Activated CD4-positive, alpha-beta memory T cell treated with anti-CD3 and anti-CD28 coated beads, Interleukin-2, amount 10 ng/mL, durations not matched to agents 7 days and 5 days (primary cell): ENCODE data around the gene CYSRT1. TPM values are rescaled to one million over a fixed set of nuclear protein-coding genes. Genes with fewer than 3 reads are reported as not detected.
A peak's percentile ranks its signal among the peaks of the same experiment; 100 is the strongest.
"Not testable (repeated sequence)": the region's sequence is repeated elsewhere in the genome, so short reads cannot be mapped to it uniquely, and the experiment has no call there.

Source experiments
- CTCF ChIA-PET: fragments of 350-600 bp; sonication (Branson Sonifier 250); formaldehyde crosslinking; loops from one replicate; lab custom pipeline; 2021; ENCODE audit warnings: antibody characterized with exemption, inconsistent platforms; lab: Charles Lee
- POLR2A ChIA-PET: fragments of 350-600 bp; sonication (Branson Sonifier 250); formaldehyde crosslinking; loops from one replicate; lab custom pipeline; 2021; ENCODE audit warnings: antibody characterized with exemption; lab: Charles Lee
- DNase-seq: peaks from one replicate; pipeline ENCODE4 v3.0.0-alpha.2; 2020
- H3K27ac Mint-ChIP-seq: one replicate; pipeline ENCODE4 v1.8.0; 2021; ENCODE audit warnings: mild to moderate bottlenecking, mixed read lengths
- H3K27me3 Mint-ChIP-seq: one replicate; pipeline ENCODE4 v1.8.0; 2021; ENCODE audit warnings: mixed read lengths
- H3K36me3 Mint-ChIP-seq: one replicate; pipeline ENCODE4 v1.8.0; 2021; ENCODE audit warnings: low read depth, mixed read lengths
- H3K4me1 Mint-ChIP-seq: one replicate; pipeline ENCODE4 v1.8.0; 2021; ENCODE audit warnings: mixed read lengths
- H3K4me3 Mint-ChIP-seq: one replicate; pipeline ENCODE4 v1.8.0; 2021; ENCODE audit warnings: mild to moderate bottlenecking, mixed read lengths
- H3K9me3 Mint-ChIP-seq: one replicate; pipeline ENCODE4 v1.8.0; 2021; ENCODE audit warnings: mixed read lengths
- total RNA-seq, 2 experiments: library from RNA; stranded (reverse); gene quantifications; one replicate each; pipeline ENCODE4 v1.2.3, GENCODE V29; 2021

CYSRT1 gene
- total RNA-seq, 2 experiments from 2014 or later = 0.86 to 0.93 TPM

DNA sequence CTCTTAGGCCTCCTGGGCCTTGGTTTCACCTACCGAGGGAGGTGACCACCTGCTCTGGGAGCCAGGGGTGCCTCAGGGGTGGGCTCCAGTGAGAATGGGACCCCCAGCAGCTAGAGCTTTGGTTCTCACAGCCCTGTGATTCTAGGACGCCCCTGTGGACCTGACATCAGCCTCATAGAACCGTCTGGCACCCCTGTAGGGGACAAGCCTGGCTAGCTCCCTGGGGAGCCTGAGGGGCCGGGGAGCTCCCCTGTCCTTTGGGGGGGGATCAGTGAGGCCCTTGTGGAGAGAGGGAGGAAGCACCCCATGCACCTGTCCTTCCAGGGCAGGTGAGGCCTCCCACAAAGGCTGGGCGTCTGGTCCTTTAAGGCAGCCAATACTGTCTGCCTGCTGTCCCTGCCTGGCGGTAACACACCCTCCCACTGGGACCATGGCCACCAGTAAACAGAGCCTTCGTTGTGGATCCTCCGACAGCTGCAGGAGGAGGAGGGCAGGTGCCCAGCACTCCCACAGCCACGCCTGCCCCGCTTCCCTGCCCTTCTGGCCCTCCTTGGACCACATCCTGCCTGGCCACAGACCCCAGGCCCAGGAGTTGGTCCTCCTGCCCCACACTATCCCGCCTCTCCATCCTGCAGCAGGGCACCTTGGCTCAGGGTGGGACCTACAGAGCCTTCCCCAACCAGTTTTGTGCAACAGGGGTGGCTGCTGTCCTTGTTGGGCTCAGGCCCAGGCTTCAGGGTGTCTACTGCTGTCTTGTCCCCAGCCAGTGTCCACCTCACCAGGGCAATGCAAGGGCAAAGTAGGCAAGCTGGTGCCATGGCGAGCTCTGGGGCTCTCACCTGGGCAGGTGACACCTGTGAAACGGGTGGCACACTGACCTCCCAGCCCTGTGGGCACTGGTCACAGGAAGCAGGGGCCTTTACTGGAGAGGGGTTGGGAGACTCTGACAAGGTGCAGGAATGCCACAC, 13.1 kb downstream of the CYSRT1 start:
- POLR2A ChIA-PET = interaction anchor here (0.8 to 10.4 kb wide), 4 partner anchors 15 to 142 kb away, joined by 3 to 251 read pairs (median 22); partner anchors contain the start of genes DPP7, NELFB, STPG3 and TPRN
- CTCF ChIA-PET = interaction anchor here (0.6 to 2.2 kb wide), 12 partner anchors 11 to 191 kb away, joined by 4 to 21 read pairs (median 8); partner anchors contain the start of genes CYSRT1 and RNF224
- DNase-seq = no peak
- Mint-ChIP-seq H3K9me3 (no peaks in the 10 kb centered on the region), H3K4me3 (no peak overlapping the region), H3K4me1 (peaks cover 36% of the 10 kb centered on the region), H3K36me3 (peaks cover 17% of the 10 kb centered on the region), H3K27me3 (no peaks in the 10 kb centered on the region), H3K27ac (no peak overlapping the region)

DNA sequence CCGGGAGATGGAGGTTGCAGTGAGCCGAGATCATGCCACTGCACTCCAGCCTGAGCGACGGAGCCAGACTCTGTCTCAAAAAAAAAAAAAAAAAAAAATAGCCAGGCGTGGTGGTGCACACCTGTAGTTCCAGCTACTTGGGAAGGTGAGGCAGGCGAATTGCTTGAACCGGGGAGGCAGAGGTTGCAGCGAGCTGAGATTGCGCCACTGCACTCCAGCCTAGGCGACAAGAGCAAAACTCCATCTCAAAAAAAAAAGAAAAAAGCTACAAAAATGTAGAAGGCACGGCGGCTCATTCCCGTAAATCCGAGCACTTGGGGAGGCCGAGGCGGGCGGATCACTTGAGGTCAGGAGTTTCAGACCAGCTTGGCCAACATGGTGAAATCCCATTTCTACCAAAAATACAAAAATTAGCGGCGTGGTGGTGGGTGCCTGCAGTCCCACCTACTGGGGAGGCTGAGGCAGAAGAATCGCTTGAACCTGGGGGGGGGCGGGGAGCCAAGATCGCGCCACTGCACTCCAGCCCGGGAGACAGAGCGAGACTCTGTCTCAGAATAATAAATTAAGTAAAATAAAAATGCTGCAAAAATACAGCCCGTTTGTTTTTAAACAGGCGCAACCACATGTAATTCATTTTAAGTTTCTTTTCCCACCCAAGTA, 14.7 kb downstream of the CYSRT1 start:
- H3K9me3 Mint-ChIP-seq, H3K27me3 Mint-ChIP-seq, DNase-seq: not testable (repeated sequence)
- ChIA-PET POLR2A (interaction anchor here (0.7 to 10.4 kb wide), 39 partner anchors 9 to 836 kb away, joined by 3 to 251 read pairs (median 5); partner anchors contain the start of genes ANAPC2, CYSRT1, DPP7 and EHMT1), CTCF (interaction anchor here (0.9 to 2.6 kb wide), 10 partner anchors 15 to 213 kb away, joined by 3 to 12 read pairs (median 4); partner anchors contain the start of genes CYSRT1, NELFB and TOR4A)
- Mint-ChIP-seq H3K4me3 (peak overlapping the region; percentile 72), H3K36me3 (peaks cover 30% of the 10 kb centered on the region), H3K27ac (peak overlapping the region; percentile 67), H3K4me1 (peaks cover 47% of the 10 kb centered on the region)

DNA sequence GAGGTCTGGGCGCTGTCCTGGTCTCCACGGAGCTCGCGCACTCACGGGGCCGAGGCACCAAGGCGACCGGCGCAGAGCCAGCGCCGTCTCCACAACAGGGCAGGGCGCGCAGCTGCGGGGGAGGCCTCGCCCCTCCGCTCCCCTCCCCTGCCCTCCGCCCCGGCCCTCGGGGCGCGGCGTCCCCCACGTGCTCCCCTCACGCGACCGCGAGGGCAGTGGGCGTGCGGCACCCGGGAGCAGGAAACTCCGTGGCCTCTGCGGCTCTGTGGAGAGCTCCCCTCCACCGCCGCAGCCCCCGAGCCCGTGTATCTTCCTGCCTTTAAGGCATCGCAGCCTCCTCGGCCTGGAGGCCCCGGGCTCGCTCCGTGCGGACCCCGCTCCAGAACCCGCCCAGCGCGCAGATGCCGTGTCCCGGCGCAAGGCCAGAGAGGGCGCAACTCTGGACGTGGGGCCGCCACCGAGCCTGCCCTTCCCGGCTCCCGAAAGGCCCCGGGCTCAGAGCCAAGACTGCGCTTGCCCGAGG, 15.4 kb downstream of the CYSRT1 start:
- DNase-seq = peak; percentile 75
- Mint-ChIP-seq H3K36me3 (peaks cover 30% of the 10 kb centered on the region), H3K4me1 (peaks cover 47% of the 10 kb centered on the region), H3K27me3 (no peaks in the 10 kb centered on the region), H3K27ac (peak overlapping the region; percentile 67), H3K4me3 (peak overlapping the region; percentile 72), H3K9me3 (no peaks in the 10 kb centered on the region)
- ChIA-PET POLR2A (interaction anchor here (0.6 to 10.4 kb wide), 64 partner anchors 10 to 837 kb away, joined by 3 to 251 read pairs (median 4); partner anchors contain the start of genes AJM1, ANAPC2, CLIC3 and CYSRT1), CTCF (interaction anchor here (0.9 to 2.6 kb wide), 9 partner anchors 13 to 214 kb away, joined by 3 to 12 read pairs (median 4); partner anchors contain the start of genes CYSRT1, NELFB, RNF224 and TOR4A)

DNA sequence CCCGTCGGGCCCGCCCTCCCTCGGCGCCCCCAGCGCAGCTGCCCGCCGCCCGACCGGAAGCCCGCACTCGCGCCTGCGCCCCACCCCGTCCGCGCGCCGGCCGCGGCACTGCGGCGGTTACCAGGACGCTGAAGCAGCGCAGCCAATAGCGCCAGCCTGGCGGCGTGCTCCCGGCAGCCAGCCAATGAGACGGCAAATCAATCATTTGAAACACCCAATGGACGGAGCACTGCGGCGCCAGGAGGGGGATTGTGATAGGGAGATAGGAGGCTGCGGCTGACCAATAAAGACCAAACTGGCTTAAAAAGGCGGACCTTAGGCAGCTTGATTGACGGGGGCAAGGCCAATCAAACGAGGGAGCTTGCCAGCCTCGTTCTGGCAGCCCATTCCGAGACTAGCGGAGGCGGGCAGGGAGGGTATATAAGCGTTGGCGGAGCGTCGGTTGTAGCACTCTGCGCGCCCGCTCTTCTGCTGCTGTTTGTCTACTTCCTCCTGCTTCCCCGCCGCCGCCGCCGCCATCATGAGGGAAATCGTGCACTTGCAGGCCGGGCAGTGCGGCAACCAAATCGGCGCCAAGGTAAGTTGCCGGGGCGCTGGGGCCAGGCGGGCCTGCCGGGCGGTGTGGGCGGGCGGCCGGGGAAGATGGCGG, 16.0 kb downstream of the CYSRT1 start, which contains the start of gene TUBB4B:
TUBB4B (plus strand) TSS at position 447 of the 649 bp plus-strand sequence; CDS start at position 521, 74 bp downstream.
- H3K36me3 Mint-ChIP-seq = peaks cover 30% of the 10 kb centered on the region
- peak within 1 kb of the TSS; percentile 88 for H3K4me3 Mint-ChIP-seq
- peak; percentile 99 for DNase-seq
- no peaks in the 10 kb centered on the region for H3K9me3 Mint-ChIP-seq
- CTCF ChIA-PET = interaction anchor here (0.8 to 2.6 kb wide), 11 partner anchors 13 to 214 kb away, joined by 3 to 12 read pairs (median 4); partner anchors contain the start of genes CYSRT1, NELFB, RNF224 and TOR4A
- H3K4me1 Mint-ChIP-seq = peaks cover 47% of the 10 kb centered on the region
- POLR2A ChIA-PET = interaction anchor here (0.6 to 10.4 kb wide), 66 partner anchors 11 to 838 kb away, joined by 3 to 251 read pairs (median 4); partner anchors contain the start of genes AJM1, ANAPC2, CLIC3 and CYSRT1
- H3K27ac Mint-ChIP-seq = peak within 1 kb of the TSS; percentile 94
- H3K27me3 Mint-ChIP-seq = no peaks in the 10 kb centered on the region

DNA sequence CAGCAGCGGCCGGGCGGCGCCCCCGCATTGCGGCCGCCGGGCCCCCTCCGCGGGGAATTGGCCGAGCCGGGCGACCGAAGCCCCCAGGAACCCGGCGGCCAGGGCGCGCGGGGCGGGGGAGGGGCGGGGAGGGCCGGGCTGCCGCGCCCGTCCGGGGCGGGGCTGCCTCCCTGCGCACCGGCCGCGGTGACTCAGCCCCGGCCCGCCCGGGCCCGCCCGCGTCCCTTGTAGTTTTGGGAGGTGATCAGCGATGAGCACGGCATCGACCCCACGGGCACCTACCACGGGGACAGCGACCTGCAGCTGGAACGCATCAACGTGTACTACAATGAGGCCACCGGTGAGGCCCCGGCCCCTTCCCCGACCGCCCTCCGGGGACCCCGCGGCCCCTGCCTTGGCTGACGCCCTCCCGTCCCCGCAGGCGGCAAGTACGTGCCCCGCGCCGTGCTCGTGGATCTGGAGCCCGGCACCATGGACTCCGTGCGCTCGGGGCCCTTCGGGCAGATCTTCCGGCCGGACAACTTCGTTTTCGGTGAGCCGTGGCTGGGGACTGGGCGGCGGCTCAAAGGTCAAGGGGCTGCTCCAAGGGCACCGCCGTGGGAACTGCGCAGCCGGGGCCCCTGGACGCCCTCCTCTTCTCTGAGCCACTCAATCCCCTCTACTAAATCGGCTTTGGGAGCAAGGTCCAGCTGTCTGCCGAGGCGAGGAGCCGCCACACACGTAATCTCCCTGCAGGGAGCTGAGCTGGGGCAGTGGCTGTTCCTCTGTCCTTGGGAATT, 16.7 kb downstream of the CYSRT1 start:
- ChIA-PET CTCF (interaction anchor here (0.5 to 2.5 kb wide), 9 partner anchors 13 to 212 kb away, joined by 3 to 12 read pairs (median 4); partner anchors contain the start of genes CYSRT1, NELFB, RNF224 and TOR4A), POLR2A (interaction anchor here (0.6 to 10.4 kb wide), 50 partner anchors 11 to 513 kb away, joined by 3 to 251 read pairs (median 4); partner anchors contain the start of genes ANAPC2, CYSRT1, DPH7 and DPP7)
- DNase-seq = peak; percentile 75
- H3K27ac Mint-ChIP-seq = peak overlapping the region; percentile 72
- H3K27me3 Mint-ChIP-seq = no peaks in the 10 kb centered on the region
- no peaks in the 10 kb centered on the region for H3K9me3 Mint-ChIP-seq
- peak overlapping the region; percentile 88 for H3K4me3 Mint-ChIP-seq
- peaks cover 45% of the 10 kb centered on the region for H3K4me1 Mint-ChIP-seq
- H3K36me3 Mint-ChIP-seq = peaks cover 30% of the 10 kb centered on the region

- Mint-ChIP-seq H3K4me3 (peak overlapping the region; percentile 84), H3K27ac (peak overlapping the region; percentile 72), H3K9me3 (no peaks in the 10 kb centered on the region), H3K36me3 (peaks cover 30% of the 10 kb centered on the region), H3K27me3 (no peaks in the 10 kb centered on the region), H3K4me1 (peaks cover 42% of the 10 kb centered on the region)
- CTCF ChIA-PET = interaction anchor here (0.5 to 1.0 kb wide), 4 partner anchors 12 to 429 kb away, joined by 3 to 4 read pairs (median 3); no protein-coding TSS in a partner anchor
- no peak for DNase-seq
- POLR2A ChIA-PET = interaction anchor here (0.7 to 10.4 kb wide), 19 partner anchors 11 to 156 kb away, joined by 3 to 251 read pairs (median 3); partner anchors contain the start of genes CYSRT1, DPP7, MAN1B1 and NELFB
Measured at GRCh38 chr9:137242269-137243203, 17.6 kb downstream of the CYSRT1 start.

GRCh38 chr9:137243266-137243625, 18.3 kb downstream of the CYSRT1 start:
- Mint-ChIP-seq H3K4me1 (peaks cover 38% of the 10 kb centered on the region), H3K36me3 (peaks cover 30% of the 10 kb centered on the region), H3K4me3 (peak overlapping the region; percentile 39)
- CTCF ChIA-PET = interaction anchor here (0.5 to 1.0 kb wide), 3 partner anchors 11 to 428 kb away, joined by 3 to 4 read pairs (median 3); no protein-coding TSS in a partner anchor
- POLR2A ChIA-PET = interaction anchor here (1.1 to 10.4 kb wide), 7 partner anchors 10 to 129 kb away, joined by 3 to 251 read pairs (median 4); partner anchors contain the start of genes DPP7, NELFB and STPG3
- H3K27me3 Mint-ChIP-seq, DNase-seq, H3K27ac Mint-ChIP-seq, H3K9me3 Mint-ChIP-seq: not testable (repeated sequence)

- Mint-ChIP-seq H3K9me3 (no peaks in the 10 kb centered on the region), H3K27me3 (no peaks in the 10 kb centered on the region), H3K4me1 (peaks cover 32% of the 10 kb centered on the region), H3K36me3 (peaks cover 30% of the 10 kb centered on the region), H3K4me3 (peak overlapping the region; percentile 39), H3K27ac (no peak overlapping the region)
- CTCF ChIA-PET = no interaction called here
- no peak for DNase-seq
- POLR2A ChIA-PET = interaction anchor here (0.5 to 10.4 kb wide), 6 partner anchors 9 to 704 kb away, joined by 3 to 251 read pairs (median 4); partner anchors contain the start of genes DPP7, NELFB and STPG3
Measured at GRCh38 chr9:137243626-137244485, 18.9 kb downstream of the CYSRT1 start.
